GM12801 (cell line): ENCODE results near the gene NUB1.

Source experiments
- TF ChIP-seq, protein P1 (sequence below): IDR thresholded peaks from one replicate; pipeline ENCODE4 v1.5.1; 2011; ENCODE audit warnings: control low read depth; ENCODE audit not compliant: insufficient read length; ENCODE audit errors: extremely low read depth

Gene NUB1

DNA sequence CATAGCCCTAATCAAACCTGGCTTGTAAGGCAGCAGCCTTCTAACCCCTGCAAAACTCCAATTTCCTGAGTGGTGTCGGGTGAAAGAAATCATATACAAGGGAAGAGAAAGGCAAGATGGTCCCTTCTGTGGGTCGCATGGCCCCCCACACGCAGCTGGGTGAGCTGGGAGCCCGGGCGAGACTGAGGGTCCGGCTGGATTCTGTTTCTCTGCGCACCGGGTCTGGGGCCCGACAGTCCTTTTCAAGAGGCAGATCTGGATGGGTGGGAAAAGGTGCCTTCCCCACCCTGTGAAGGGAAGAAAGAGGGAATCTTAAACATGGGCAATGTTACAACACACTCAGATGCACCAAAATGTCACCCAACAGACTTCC lies 49.7 kb downstream of the NUB1 start:
- TF ChIP-seq, protein P1, sequence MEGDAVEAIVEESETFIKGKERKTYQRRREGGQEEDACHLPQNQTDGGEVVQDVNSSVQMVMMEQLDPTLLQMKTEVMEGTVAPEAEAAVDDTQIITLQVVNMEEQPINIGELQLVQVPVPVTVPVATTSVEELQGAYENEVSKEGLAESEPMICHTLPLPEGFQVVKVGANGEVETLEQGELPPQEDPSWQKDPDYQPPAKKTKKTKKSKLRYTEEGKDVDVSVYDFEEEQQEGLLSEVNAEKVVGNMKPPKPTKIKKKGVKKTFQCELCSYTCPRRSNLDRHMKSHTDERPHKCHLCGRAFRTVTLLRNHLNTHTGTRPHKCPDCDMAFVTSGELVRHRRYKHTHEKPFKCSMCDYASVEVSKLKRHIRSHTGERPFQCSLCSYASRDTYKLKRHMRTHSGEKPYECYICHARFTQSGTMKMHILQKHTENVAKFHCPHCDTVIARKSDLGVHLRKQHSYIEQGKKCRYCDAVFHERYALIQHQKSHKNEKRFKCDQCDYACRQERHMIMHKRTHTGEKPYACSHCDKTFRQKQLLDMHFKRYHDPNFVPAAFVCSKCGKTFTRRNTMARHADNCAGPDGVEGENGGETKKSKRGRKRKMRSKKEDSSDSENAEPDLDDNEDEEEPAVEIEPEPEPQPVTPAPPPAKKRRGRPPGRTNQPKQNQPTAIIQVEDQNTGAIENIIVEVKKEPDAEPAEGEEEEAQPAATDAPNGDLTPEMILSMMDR = no peak

DNA sequence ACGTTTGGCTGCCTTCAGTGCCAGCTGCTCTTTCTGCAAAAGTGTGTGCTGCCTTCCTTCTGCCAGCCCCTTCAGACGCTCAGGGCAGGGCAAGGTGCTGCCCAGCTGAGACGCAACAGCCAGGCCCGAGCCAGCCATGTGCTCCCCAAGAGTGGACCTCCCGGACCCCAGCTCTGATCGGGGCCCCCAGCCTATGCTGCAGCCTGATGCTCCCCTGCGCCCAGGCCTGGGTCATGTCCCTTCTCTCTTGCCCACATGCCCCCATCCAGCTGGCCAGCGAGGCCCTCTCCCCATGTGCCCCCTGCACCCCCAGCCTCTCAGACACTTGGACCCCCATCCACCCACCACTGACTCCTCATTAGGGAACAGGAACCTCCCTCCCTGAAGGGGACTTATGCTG lies 50.4 kb downstream of the NUB1 start:
- TF ChIP-seq, protein P1 = no peak

DNA sequence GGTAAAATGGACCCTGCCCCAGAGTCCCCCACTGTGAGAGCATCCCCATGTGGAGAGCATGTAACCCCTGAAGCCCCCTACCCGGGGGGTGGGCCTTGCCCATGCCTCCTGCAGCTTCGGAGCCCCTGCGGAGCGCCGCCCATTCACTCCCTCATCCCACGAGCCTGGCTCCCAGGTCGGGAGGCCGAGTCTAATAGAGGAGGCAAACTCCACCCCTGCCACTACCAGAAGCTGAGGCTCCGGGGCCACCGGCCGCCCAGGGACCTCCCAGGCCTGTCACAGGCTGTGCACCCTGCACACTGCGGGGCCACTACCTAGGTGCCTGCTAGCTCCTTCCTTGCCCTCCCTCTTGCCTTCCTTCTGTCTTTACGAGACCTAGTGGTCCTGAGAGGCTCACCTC lies 50.8 kb downstream of the NUB1 start:
- TF ChIP-seq, protein P1 = no peak

DNA sequence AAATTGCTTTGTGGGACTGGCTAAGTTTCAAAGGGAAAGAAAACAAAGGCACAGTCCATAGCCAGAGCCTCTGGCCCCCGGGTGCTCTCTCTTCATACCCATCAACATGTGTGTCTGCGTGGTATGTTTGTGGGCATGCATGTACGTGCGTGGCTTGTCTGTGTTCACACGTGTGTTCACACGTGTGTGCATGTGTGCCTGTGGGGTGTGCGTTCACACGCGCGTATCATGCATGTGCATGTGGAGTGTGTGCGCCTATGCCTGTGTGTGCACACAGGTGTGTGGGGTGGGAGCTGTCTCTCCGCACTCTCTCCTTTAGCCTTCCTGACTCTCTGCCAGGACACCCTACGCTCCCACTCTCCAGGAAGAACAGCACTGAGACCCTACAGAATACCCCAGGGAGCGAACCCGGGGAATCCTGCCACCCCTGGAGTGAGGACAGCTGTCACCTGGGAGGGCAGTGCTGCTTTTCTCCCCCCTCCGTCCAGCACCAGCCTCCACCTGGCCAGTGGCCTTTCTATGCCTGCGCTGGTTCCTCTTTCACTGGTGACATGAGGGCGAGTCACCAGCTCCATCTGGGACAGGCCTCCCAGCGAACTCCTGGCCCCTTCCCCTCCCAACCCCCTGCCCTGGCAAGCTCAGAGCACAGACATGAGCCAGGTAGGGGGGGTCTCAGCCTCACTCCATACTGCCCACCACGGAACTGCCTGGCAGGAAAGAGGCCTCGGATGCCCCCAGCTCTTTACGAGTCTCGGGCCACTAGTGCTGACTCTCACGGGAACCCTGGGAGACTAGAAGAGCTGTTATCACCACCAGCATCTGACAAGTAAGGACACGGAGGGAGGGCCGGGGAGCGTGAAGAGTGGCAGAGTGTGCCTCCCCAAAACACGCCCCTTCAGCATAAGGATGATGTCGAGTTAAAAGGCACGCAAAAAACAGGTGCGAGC lies 51.7 kb downstream of the NUB1 start:
- TF ChIP-seq, protein P1 = no peak

DNA sequence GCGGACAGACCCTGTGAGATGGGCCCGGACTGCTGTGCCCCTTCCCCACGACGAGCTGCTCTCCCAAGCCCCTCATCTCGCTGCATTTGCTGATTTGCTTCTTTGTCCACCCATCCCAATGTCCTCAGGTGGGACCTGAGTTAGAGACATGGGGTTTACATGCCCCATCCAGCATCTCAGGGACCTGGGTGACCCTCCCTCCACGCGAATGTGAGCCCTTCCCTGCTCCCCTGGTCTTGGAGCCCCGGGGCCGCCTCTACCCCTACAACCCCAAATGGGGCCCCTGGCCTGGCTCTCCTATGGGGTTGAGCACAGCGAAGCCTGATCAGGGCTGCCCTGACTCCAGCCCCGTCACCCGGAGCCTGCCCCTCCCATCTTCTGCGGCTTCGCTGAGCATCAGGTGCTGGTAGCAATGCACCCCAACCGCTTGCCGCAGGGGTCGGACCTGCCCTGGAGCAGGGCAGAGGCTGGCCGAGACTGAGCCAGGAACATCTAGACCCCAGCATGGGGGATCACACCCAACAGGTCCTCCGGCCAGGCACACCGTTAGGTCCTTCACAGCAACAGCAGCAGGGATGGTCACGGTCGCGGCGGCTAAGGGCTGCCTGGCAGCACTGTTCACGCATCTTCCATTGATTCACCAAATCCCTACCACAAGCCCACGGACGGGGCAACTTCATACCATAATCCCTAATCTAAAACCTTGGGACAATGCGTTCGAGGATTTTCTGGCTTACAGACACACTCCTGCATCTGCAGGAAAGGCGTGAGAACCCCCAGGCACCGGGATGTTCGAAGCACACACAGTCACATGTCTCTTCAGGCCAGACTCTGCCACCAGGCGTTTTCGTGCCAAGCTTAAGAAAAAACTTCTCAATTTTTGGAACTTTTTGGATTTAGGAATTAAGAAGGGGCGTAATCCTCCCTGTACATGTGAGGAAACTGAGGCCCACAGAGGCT lies 52.7 kb downstream of the NUB1 start:
- TF ChIP-seq, protein P1 = no peak

DNA sequence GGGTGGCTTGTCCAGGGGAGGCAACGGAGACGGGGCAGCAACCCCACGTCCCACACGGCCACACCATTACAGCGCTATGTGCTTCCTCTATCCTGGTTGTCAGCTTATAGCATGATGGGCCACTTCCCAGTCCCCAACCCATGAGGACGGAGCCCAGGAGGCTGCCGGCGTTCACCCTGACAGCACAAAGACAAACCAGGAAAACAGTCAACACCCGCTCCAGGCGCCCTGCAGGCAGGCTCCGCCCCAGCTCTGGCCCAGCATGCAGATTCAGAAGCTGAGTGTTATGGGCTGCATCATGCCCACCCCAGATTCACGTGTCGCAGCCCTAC lies 53.4 kb downstream of the NUB1 start:
- TF ChIP-seq, protein P1 = no peak

DNA sequence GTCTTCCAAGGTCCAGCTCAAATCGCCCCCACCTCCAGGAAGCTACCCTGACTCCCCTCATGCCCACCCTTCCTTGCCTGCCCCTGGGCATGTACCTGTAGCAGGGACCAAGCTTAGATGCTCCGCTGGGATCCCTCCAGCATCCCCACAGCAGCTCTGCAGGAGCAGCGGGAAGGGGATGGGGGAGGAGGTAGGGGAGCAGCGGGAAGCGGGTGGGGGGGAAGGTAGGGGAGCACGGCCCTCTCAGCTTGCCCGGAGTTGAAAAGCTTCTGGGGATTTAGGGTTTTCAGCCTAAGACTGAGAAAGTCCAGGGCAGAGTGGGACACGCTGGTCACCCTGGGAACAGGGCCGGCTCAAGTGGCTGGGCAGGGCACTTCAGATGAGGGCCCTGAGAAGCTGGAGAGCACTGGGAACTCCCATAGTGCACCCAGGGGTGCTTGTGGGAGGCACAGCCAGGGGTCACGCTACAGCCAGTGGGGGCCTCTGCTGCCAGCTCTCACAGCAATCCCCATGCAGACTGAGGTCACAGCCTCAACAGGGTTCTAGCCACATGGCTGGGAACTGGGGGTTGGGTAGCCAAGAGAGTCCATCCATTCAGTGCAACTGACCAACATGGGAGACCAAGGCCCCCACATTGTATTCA lies 54.8 kb downstream of the NUB1 start:
- TF ChIP-seq, protein P1 = no peak
